ACC112 (cell line): Measurements from ENCODE around the gene UBALD2.
"Not testable (repeated sequence)": the region's sequence is repeated elsewhere in the genome, so short reads cannot be mapped to it uniquely, and the experiment has no call there.

Experiments used
- H2AFZ ChIP-seq: fragments of 200-600 bp; sonication (generic); one replicate; pipeline ENCODE4 v1.6.0; 2017; ENCODE audit warnings: antibody characterized with exemption, low read length; ENCODE audit not compliant: unreplicated experiment
- H3K27ac ChIP-seq: fragments of 200-600 bp; sonication (generic); 2 replicates; pipeline ENCODE4 v1.5.1; 2014; ENCODE audit warnings: low read depth, mild to moderate bottlenecking, antibody characterized with exemption, low read length, moderate library complexity
- H3K27me3 ChIP-seq: fragments of 200-600 bp; sonication (generic); 2 replicates; pipeline ENCODE4 v1.6.1; 2014; ENCODE audit warnings: mild to moderate bottlenecking, antibody characterized with exemption, low read length, moderate library complexity, mixed read lengths; ENCODE audit not compliant: insufficient read depth
- H3K36me3 ChIP-seq: fragments of 200-600 bp; sonication (generic); 2 replicates; pipeline ENCODE4 v1.6.1; 2016; ENCODE audit warnings: mild to moderate bottlenecking, antibody characterized with exemption, low read length, moderate library complexity, mixed read lengths; ENCODE audit not compliant: insufficient read depth
- H3K4me1 ChIP-seq: fragments of 200-600 bp; sonication (generic); one replicate; pipeline ENCODE4 v1.6.1; 2016; ENCODE audit warnings: low read length, mixed read lengths; ENCODE audit not compliant: insufficient read depth, unreplicated experiment, control insufficient read depth
- H3K4me3 ChIP-seq: fragments of 200-600 bp; sonication (generic); 2 replicates; pipeline ENCODE4 v1.5.1; 2014; ENCODE audit warnings: mild to moderate bottlenecking, low read depth, low read length
- H3K79me2 ChIP-seq: fragments of 200-600 bp; sonication (generic); one replicate; pipeline ENCODE4 v1.6.0; 2016; ENCODE audit warnings: low read length; ENCODE audit not compliant: control insufficient read depth, unreplicated experiment, insufficient read depth

The UBALD2 gene

GRCh38 chr17:76236603-76237002 is 28.5 kb upstream of the UBALD2 start:
- H3K79me2 ChIP-seq: no peaks in the 10 kb centered on the region
- H3K27ac ChIP-seq: no peak overlapping the region
- no peak overlapping the region for H3K4me3 ChIP-seq
- no peaks in the 10 kb centered on the region for H3K36me3 ChIP-seq
- H3K27me3 ChIP-seq: peaks cover 28% of the 10 kb centered on the region
- peaks cover 8% of the 10 kb centered on the region for H3K4me1 ChIP-seq
- no peak overlapping the region for H2AFZ ChIP-seq

- no peaks in the 10 kb centered on the region for H3K36me3 ChIP-seq
- H2AFZ ChIP-seq: no peak overlapping the region
- H3K79me2 ChIP-seq: no peaks in the 10 kb centered on the region
- peaks cover 3% of the 10 kb centered on the region for H3K4me1 ChIP-seq
- no peak overlapping the region for H3K4me3 ChIP-seq
- no peak overlapping the region for H3K27ac ChIP-seq
- peaks cover 40% of the 10 kb centered on the region for H3K27me3 ChIP-seq
Observed at GRCh38 chr17:76237859-76238313, 27.3 kb upstream of the UBALD2 start.

GRCh38 chr17:76238847-76239537 is 26.2 kb upstream of the UBALD2 start:
- peaks cover 3% of the 10 kb centered on the region for H3K4me1 ChIP-seq
- H3K79me2 ChIP-seq: no peaks in the 10 kb centered on the region
- peaks cover 51% of the 10 kb centered on the region for H3K27me3 ChIP-seq
- H2AFZ ChIP-seq: no peak overlapping the region
- H3K4me3 ChIP-seq: no peak overlapping the region
- H3K36me3 ChIP-seq: no peaks in the 10 kb centered on the region
- no peak overlapping the region for H3K27ac ChIP-seq

GRCh38 chr17:76239538-76240274 is 25.4 kb upstream of the UBALD2 start:
- Histone ChIP-seq H3K4me1 (no peaks in the 10 kb centered on the region), H3K27me3 (peaks cover 54% of the 10 kb centered on the region), H2AFZ (no peak overlapping the region), H3K79me2 (no peaks in the 10 kb centered on the region), H3K4me3 (peak overlapping the region; percentile 59), H3K27ac (no peak overlapping the region), H3K36me3 (no peaks in the 10 kb centered on the region)

GRCh38 chr17:76240461-76241203 is 24.5 kb upstream of the UBALD2 start, which contains the start of gene RNF157:
RNF157 (minus strand) TSS chr17:76240493; CDS start chr17:76240240, 253 bp downstream.
- H3K27ac ChIP-seq: no peak within 1 kb of the TSS
- H2AFZ ChIP-seq: peak within 1 kb of the TSS; percentile 95
- peaks cover 54% of the 10 kb centered on the region for H3K27me3 ChIP-seq
- H3K36me3 ChIP-seq: no peaks in the 10 kb centered on the region
- peak within 1 kb of the TSS; percentile 95 for H3K4me3 ChIP-seq
- no peaks in the 10 kb centered on the region for H3K79me2 ChIP-seq
- no peaks in the 10 kb centered on the region for H3K4me1 ChIP-seq

GRCh38 chr17:76241204-76241538 is 24.0 kb upstream of the UBALD2 start:
- H3K27me3 ChIP-seq: peaks cover 54% of the 10 kb centered on the region
- no peaks in the 10 kb centered on the region for H3K36me3 ChIP-seq
- H2AFZ ChIP-seq: peak overlapping the region; percentile 95
- no peak overlapping the region for H3K27ac ChIP-seq
- H3K4me3 ChIP-seq: peak overlapping the region; percentile 95
- no peaks in the 10 kb centered on the region for H3K79me2 ChIP-seq
- H3K4me1 ChIP-seq: no peaks in the 10 kb centered on the region

DNA sequence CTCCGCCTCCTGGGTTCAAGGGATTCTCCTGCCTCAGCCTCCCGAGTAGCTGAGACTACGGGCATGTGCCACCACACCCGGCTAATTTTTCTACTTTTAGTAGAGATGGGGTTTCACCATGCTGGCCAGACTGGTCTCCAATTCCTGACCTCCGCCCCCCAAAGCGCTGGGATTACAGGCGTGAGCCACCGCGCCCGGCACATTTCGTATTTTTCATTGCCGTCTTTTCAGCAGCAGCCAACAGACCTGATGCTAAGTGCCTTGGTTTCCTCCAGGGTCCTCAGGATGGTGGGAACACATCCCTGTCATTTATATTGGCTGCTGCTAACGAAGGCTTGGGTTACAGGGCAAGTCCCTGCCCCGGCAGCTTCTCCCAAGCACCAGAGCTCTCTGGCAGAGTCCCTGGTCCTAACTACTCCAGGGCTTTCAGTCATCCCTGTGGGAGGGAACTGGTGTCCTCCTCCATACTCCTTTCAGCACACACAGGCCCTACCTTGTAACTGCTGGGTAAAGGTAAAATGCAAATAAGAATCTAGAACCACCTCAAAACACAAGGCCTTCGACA is 23.4 kb upstream of the UBALD2 start:
- H3K4me3 ChIP-seq: peak overlapping the region; percentile 95; the same call in 1 of the 2 replicates
- H3K27ac ChIP-seq: no peak overlapping the region
- no peaks in the 10 kb centered on the region for H3K4me1 ChIP-seq
- H3K36me3 ChIP-seq: no peaks in the 10 kb centered on the region
- no peak overlapping the region for H2AFZ ChIP-seq
- no peaks in the 10 kb centered on the region for H3K79me2 ChIP-seq
- H3K27me3 ChIP-seq: peaks cover 54% of the 10 kb centered on the region

GRCh38 chr17:76243826-76244679 is 21.1 kb upstream of the UBALD2 start:
- Histone ChIP-seq H3K36me3 (no peaks in the 10 kb centered on the region), H3K4me3 (no peak overlapping the region), H3K4me1 (no peaks in the 10 kb centered on the region), H3K27ac (no peak overlapping the region), H2AFZ (no peak overlapping the region), H3K79me2 (no peaks in the 10 kb centered on the region), H3K27me3 (peaks cover 46% of the 10 kb centered on the region)

- not testable (repeated sequence) for H3K79me2 ChIP-seq, H3K36me3 ChIP-seq, H2AFZ ChIP-seq, H3K4me3 ChIP-seq, H3K4me1 ChIP-seq, H3K27ac ChIP-seq
- H3K27me3 ChIP-seq: peaks cover 39% of the 10 kb centered on the region
Observed at GRCh38 chr17:76244721-76245120, 20.4 kb upstream of the UBALD2 start.
